Activated CD4-positive, alpha-beta T cell treated with anti-CD3 and anti-CD28 coated beads, Interleukin-2, Interleukin-6, amounts not matched to agents 100 ng/mL and 50 ng/mL, durations not matched to agents 16 hours and 8 hours (primary cell): ENCODE data around the gene SKIC2.
"Not testable (repeated sequence)": the region's sequence is repeated elsewhere in the genome, so short reads cannot be mapped to it uniquely, and the experiment has no call there.

Experiments used
- DNase-seq: peaks from one replicate; pipeline ENCODE4 v3.0.0-alpha.2; 2020

The SKIC2 gene

GRCh38 chr6:31958741-31959739 lies at the start of gene SKIC2, which contains the start of gene NELFE:
Gene SKIC2, plus strand, starts transcription at chr6:31959175. Its CDS starts 18 bp downstream, at chr6:31959193.
Gene NELFE, minus strand, starts transcription at chr6:31958971. Its CDS starts 525 bp downstream, at chr6:31958446.
- peak; percentile 100 for DNase-seq

- not testable (repeated sequence) for DNase-seq
Observed at GRCh38 chr6:31909298-31909697, 49.7 kb upstream of the SKIC2 start.

DNA sequence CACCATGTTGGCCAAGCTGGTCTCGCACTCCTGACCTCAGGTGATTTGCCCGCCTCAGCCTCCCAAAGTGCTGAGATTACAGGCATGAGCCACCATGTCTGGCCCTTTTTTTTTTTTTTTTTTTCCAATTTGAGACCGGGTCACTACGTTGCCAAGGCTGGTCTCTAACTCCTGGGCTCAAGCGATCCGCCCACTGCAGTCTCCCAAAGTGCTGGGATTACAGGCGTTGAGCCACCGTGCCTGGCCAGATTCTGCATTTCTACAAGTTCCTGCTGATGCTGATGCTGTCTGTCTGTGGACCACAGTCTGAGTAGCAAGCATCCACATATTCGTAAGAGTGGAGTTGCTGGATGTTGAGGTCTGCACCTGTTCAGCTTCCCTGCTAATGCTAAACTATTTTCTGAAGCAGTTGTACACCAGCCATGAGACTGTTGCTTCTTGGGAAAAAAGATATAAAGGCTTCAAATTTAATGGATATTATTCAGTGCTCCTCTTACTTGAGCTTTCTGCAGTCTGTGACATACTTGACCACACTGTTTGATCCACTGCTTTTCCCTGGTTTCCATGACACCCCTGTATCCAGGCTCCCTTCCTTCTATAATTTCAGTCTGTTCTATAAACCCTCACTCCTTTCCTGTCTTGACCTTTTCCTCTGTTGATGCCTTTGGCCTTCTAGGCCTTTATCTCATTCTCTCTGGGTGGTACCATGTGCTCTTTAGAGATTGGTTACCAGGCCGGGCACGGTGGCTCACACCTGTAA lies 47.0 kb upstream of the SKIC2 start:
- no peak for DNase-seq

DNA sequence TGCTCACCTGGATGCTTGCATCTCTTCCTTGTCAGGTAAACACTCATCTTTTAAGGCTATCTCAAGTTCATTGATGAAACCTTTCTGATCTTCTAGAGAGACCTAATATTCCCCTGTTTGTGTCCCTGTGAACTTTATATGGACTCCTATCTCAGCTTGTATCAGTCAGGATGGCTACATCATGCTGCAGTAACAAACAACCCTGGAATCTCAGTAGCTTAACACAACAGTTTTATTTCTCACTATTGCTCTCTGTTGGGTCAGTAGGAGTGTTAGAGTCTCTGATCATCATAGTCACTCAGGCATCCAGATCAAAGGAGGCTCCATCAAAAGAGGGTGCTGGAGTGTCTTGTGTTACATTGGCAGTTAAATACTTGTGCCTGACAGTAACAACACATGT lies 43.6 kb upstream of the SKIC2 start:
- DNase-seq: no peak

DNA sequence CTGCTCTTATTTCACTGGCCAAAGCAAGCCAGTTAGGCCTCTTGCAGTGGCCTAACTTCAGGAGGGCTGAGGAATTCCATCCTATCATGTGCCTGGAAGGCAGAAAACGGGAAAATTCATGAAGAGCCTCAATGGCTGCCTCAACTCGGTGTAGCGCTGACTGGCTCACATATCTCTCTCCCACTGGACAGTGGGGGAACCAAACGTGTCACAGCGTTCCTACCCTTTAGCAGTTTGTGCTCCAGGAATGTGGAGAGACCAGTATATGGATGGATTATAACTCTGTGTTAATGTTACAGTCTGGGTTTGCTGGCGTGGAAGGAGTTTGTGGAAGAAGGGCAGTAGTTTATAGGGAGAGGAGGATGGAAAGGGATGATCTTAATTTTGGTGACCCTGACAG lies 43.2 kb upstream of the SKIC2 start:
- no peak for DNase-seq

DNA sequence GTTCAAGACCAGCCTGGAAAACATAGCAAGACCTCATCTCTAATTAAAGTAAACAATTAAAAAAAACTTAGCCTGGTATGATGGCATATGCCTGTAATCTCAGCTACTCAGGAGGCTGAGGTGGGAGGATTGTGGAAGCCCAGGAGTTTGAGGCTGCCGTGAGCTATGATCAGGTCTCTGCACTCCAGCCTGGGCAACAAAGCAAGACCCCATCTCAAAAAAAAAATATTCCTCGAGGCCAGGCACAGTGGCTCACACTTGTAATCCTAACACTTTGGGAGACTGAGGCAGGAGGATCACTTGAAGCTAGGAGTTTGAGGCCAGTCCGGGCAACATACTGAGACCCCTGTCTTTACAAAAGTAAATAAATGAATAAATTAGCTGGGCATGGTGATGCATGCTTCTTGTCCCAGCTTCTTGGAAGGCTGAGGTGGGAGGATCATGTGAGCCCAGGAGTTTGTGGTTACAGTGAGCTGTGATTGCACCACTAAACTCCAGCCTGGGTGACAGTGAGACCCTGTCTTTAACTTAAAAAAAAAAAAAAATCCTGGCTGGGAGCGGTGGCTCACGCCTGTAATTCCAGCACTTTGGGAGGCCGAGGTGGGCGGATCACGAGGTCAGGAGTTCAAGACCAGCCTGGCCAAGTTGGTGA lies 40.8 kb upstream of the SKIC2 start:
- DNase-seq: no peak

- DNase-seq: no peak
Observed at GRCh38 chr6:31919624-31920303, 39.2 kb upstream of the SKIC2 start.

GRCh38 chr6:31920811-31921210 lies 38.2 kb upstream of the SKIC2 start:
- no peak for DNase-seq

DNA sequence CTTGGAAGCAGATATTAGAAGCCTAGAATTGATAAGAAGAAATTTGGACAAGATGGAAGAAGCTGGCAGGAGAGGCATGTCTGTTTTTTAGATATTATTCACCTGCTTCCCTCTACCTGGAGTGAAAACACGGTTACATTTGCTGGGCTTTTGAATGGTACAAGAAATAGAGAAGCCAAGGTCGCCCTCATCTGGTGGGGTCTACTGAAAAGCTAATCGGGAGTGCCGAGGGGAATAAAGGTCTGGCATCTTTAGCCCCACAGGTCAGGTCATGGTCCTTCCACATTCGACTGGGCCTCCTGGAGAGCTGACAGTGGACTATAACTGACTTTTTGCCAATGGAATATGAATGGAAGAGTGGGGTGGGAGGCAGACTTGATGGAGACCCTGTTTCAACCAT lies 36.0 kb upstream of the SKIC2 start:
- peak; percentile 32 for DNase-seq

GRCh38 chr6:31927242-31927862 lies 31.6 kb upstream of the SKIC2 start, which contains the start of gene C2:
Gene C2, plus strand, starts transcription at chr6:31927717. Its CDS starts 36 bp downstream, at chr6:31927753.
- no peak for DNase-seq

- no peak for DNase-seq
Observed at GRCh38 chr6:31927863-31928671, 30.9 kb upstream of the SKIC2 start.

- no peak for DNase-seq
Observed at GRCh38 chr6:31928672-31928939, 30.4 kb upstream of the SKIC2 start.

DNA sequence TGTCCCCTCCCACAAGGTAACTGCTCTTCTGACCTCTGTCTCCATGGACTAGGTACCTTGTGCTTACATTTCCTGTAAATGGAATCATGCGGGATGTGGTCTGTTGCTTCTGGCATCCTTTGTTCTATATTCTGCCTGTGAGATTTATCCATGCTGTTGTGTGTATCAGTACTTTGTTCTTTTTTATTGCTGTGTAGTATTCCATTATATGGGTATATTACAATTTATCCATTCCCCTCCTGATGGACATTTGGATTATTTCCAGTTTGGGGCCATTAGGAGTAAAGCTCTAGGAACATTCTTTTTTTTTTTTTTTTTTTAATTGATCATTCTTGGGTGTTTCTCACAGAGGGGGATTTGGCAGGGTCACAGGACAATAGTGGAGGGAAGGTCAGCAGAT lies 28.0 kb upstream of the SKIC2 start:
- DNase-seq: no peak

GRCh38 chr6:31932137-31932536 lies 26.8 kb upstream of the SKIC2 start:
- DNase-seq: not testable (repeated sequence)

DNA sequence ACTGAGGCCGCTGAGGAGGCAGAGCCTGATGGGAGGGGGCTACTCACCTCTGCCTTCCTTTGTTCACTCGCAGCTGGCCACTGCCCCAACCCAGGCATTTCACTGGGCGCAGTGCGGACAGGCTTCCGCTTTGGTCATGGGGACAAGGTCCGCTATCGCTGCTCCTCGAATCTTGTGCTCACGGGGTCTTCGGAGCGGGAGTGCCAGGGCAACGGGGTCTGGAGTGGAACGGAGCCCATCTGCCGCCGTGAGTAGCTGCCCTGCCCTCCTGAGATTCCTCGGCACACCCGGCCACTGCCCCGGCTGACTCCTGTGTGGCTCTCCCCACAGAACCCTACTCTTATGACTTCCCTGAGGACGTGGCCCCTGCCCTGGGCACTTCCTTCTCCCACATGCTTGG lies 25.4 kb upstream of the SKIC2 start:
- no peak for DNase-seq

- no peak for DNase-seq
Observed at GRCh38 chr6:31935021-31935420, 24.0 kb upstream of the SKIC2 start.

DNA sequence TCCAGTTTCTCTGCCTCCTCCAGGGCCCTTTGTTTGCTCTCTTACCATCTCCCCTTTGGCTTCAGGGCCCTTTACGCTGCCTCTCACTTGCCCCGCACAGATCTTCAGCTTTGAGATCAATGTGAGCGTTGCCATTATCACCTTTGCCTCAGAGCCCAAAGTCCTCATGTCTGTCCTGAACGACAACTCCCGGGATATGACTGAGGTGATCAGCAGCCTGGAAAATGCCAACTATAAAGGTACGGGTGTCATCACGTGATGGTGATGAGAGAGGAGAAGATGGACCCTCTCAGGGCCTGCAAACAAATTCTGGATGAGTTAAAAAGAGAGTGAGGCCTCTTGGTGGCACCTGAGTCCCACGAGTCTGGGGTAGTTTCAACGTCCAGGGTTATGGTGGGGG lies 23.2 kb upstream of the SKIC2 start:
- DNase-seq: no peak

GRCh38 chr6:31940256-31940664 lies 18.7 kb upstream of the SKIC2 start:
- no peak for DNase-seq

GRCh38 chr6:31943742-31944141 lies 15.2 kb upstream of the SKIC2 start:
- DNase-seq: no peak

DNA sequence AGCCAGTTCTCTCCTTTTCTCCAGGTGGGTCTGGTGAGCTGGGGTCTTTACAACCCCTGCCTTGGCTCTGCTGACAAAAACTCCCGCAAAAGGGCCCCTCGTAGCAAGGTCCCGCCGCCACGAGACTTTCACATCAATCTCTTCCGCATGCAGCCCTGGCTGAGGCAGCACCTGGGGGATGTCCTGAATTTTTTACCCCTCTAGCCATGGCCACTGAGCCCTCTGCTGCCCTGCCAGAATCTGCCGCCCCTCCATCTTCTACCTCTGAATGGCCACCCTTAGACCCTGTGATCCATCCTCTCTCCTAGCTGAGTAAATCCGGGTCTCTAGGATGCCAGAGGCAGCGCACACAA lies 13.8 kb upstream of the SKIC2 start:
- DNase-seq: no peak
